GM12878 (cell line): Measurements from ENCODE around the gene B4GALT5. TPM values are rescaled to one million over a fixed set of nuclear protein-coding genes. Genes with fewer than 3 reads are reported as not detected.

Experiments used
- BCLAF1 ChIP-seq: fragments of 450-650 bp; IDR thresholded peaks from 2 replicates; pipeline ENCODE4 v1.6.1; 2017; ENCODE audit warnings: antibody characterized with exemption, mild to moderate bottlenecking, moderate library complexity
- CEBPB ChIP-seq, 2 experiments: fragments of 150-350 bp in 1 of 2; IDR thresholded peaks; 2 replicates each; pipeline ENCODE4 v1.6.1; 2012 to 2014; ENCODE audit warnings: low read depth in 2 of 2, low read length in 2 of 2, borderline replicate concordance in 1 of 2, inconsistent platforms in 1 of 2
- CHD4 ChIP-seq: fragments of 200-600 bp; sonication (generic); IDR thresholded peaks from 2 replicates; pipeline ENCODE4 v1.6.1; 2016; ENCODE audit warnings: mild to moderate bottlenecking
- DPF2 ChIP-seq: fragments of 450-650 bp; IDR thresholded peaks from 2 replicates; pipeline ENCODE4 v1.6.1; 2017; ENCODE audit warnings: mild to moderate bottlenecking
- EED ChIP-seq: sonication (generic); IDR thresholded peaks from 2 replicates; pipeline ENCODE4 v1.6.1; 2016; ENCODE audit warnings: antibody characterized with exemption, low read depth
- HDGF ChIP-seq: fragments of 450-650 bp; IDR thresholded peaks from 2 replicates; pipeline ENCODE4 v1.6.1; 2016; ENCODE audit warnings: antibody characterized with exemption
- MLLT1 ChIP-seq: fragments of 450-650 bp; IDR thresholded peaks from 2 replicates; pipeline ENCODE4 v1.6.1; 2016; ENCODE audit warnings: mild to moderate bottlenecking
- RCOR1 ChIP-seq: conservative IDR thresholded peaks from 2 replicates; pipeline ENCODE4 v1.6.1; 2012; ENCODE audit warnings: low read depth, low read length, improper control_type of control experiment
- TARDBP ChIP-seq: IDR thresholded peaks from 2 replicates; pipeline ENCODE4 v1.6.1; 2016; ENCODE audit warnings: borderline replicate concordance
- YY1 ChIP-seq: IDR thresholded peaks from 2 replicates; pipeline ENCODE4 v1.6.1; 2011; ENCODE audit warnings: low read depth, mild to moderate bottlenecking, low read length
- ZBTB33 ChIP-seq: fragments of 450-650 bp; IDR thresholded peaks from 2 replicates; pipeline ENCODE4 v1.6.1; 2017; ENCODE audit warnings: mild to moderate bottlenecking
- ZNF622 ChIP-seq: fragments of 450-650 bp; IDR thresholded peaks from 2 replicates; pipeline ENCODE4 v1.6.1; 2017; ENCODE audit warnings: mild to moderate bottlenecking, inconsistent platforms
- polyA plus RNA-seq, 11 experiments: library from polyadenylated mRNA; depleted of rRNA in 4 of 11; unstranded in 6 of 11; stranded (reverse) in 5 of 11; fragments of >200 nt; fragmentation: Nextera tagmentation in 4 of 11; fragmentation: Illumina TruSeq in 1 of 11; extraction: Ambion mirVana in 4 of 11; extraction: Trizol in 1 of 11; gene quantifications; 1 replicate in 1 of 11; 2 replicates in 10 of 11; pipeline versions ENCODE4 v1.2.1 to v1.2.3, GENCODE V29; 2011 to 2016; ENCODE audit warnings: inconsistent platforms in 2 of 11, missing spikeins in 2 of 11, low read depth in 1 of 11
- total RNA-seq, 4 experiments: library from RNA; depleted of rRNA in 3 of 4; stranded (reverse); fragments of >200 nt in 3 of 4; fragmentation: Illumina TruSeq in 1 of 4; extraction: Trizol in 1 of 4; gene quantifications; 2 replicates each; pipeline versions ENCODE4 v1.2.1 to v1.2.3, GENCODE V29; 2013 to 2021

Gene B4GALT5
- total and polyA plus RNA-seq, 10 of the 15 experiments (the other 5 are each of a cell fraction or from before 2014, with no cell fraction given), result 2.0 to 55.5 (median 20.2) TPM

- TF ChIP-seq MLLT1 (peak; percentile 78), DPF2 (peak; percentile 71), CEBPB (IDR thresholded peaks at IDR 0.05; ENCODE audit: borderline replicate concordance in 1 of 2, low read depth in 2 of 2, low read length in 2 of 2) (no peak), ZBTB33 (no peak), EED (peak; percentile 61), HDGF (peak; percentile 61; the same call in 1 of the 2 replicates), ZNF622 (no peak), RCOR1 (no peak), CHD4 (no peak), BCLAF1 (no peak), TARDBP (no peak), YY1 (0 out of 2 replicates have a peak, but pooled peaks have one; percentile 8)
Observed at GRCh38 chr20:49712996-49713752, 504 bp downstream of the B4GALT5 start (continued).
